ENCODE results near the gene GAREM2. TPM values are rescaled to one million over a fixed set of nuclear protein-coding genes. Genes with fewer than 3 reads are reported as not detected.

Gene GAREM2
- total RNA-seq, 1 experiment from 2014 or later, result 2.8 TPM

DNA sequence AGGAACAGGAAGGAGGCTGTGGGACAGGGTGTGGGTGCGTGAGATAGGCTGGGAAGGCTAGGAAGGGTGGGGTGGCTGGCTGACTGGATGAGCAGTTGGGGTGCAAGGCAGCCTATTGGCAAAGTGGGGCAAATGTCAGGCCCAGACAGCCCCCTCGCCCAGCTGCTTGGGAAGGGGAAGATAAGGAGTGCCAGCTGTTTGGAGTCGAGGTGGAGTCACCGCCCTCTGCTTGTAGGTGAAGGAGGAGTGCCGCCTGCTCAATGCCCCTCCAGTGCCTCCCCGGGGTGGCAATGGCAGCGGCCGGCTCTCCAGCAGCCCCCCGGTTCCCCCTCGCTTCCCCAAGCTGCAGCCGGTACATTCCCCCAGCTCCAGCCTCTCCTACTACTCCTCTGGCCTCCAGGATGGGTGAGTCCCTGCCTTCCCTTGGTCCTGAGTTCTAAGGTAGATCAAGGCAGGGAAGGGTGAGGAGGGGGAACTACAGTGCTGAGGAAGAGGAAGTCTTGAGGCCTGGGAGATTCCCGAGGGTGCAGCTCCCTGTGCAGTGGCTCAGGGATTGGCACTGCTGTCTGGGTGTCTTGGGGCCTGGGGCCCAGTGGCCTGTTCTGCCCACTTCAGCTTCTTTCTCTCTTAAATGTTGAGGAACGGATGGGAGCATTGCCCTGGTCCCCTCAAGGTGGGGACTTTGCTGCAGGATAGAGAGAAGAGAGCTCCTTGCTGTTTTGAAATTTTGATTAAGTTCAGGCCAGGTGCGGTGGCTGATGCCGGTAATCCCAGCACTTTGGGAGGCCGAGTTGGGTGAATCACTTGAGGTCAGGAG, 13.3 kb downstream of the GAREM2 start:
- no peaks in the 10 kb centered on the region for H3K27me3 ChIP-seq (replicated peaks; ENCODE audit: insufficient read depth, low read depth, low read length, poor library complexity)
- intact Hi-C loops (cut with micrococcal nuclease; ENCODE audit: unreplicated experiment), result no loop called here
- CTCF ChIA-PET, result no interaction called here
- TF ChIP-seq, protein P1, sequence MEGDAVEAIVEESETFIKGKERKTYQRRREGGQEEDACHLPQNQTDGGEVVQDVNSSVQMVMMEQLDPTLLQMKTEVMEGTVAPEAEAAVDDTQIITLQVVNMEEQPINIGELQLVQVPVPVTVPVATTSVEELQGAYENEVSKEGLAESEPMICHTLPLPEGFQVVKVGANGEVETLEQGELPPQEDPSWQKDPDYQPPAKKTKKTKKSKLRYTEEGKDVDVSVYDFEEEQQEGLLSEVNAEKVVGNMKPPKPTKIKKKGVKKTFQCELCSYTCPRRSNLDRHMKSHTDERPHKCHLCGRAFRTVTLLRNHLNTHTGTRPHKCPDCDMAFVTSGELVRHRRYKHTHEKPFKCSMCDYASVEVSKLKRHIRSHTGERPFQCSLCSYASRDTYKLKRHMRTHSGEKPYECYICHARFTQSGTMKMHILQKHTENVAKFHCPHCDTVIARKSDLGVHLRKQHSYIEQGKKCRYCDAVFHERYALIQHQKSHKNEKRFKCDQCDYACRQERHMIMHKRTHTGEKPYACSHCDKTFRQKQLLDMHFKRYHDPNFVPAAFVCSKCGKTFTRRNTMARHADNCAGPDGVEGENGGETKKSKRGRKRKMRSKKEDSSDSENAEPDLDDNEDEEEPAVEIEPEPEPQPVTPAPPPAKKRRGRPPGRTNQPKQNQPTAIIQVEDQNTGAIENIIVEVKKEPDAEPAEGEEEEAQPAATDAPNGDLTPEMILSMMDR (conservative IDR thresholded peaks at IDR 0.05; ENCODE audit: low read depth, low read length), result no peak
- no peak for TF ChIP-seq EZH2 (IDR thresholded peaks at IDR 0.05; ENCODE audit: borderline replicate concordance, low read depth, low read length, poor library complexity, severe bottlenecking)
- H3K4me1 ChIP-seq (ENCODE audit: insufficient read depth, low read length, poor library complexity, severe bottlenecking), result no peaks in the 10 kb centered on the region
- H3K9me3 ChIP-seq (ENCODE audit: low read depth, low read length, poor library complexity, severe bottlenecking), result no peaks in the 10 kb centered on the region
- H3K4me3 ChIP-seq (ENCODE audit: low read depth, low read length, poor library complexity, severe bottlenecking), result no peak overlapping the region
- no peak overlapping the region for H3K27ac ChIP-seq (ENCODE audit: low read depth, low read length, poor library complexity, severe bottlenecking)
- POLR2A ChIA-PET (ENCODE audit: low non-redundant PET), result no interaction called here
- H3K36me3 ChIP-seq (ENCODE audit: insufficient read depth, low read length, poor library complexity, severe bottlenecking), result peaks cover 5% of the 10 kb centered on the region
- no peak for DNase-seq (ENCODE audit: low spot score)
- BruUV-seq (replicated peaks), result no TSS peak

DNA sequence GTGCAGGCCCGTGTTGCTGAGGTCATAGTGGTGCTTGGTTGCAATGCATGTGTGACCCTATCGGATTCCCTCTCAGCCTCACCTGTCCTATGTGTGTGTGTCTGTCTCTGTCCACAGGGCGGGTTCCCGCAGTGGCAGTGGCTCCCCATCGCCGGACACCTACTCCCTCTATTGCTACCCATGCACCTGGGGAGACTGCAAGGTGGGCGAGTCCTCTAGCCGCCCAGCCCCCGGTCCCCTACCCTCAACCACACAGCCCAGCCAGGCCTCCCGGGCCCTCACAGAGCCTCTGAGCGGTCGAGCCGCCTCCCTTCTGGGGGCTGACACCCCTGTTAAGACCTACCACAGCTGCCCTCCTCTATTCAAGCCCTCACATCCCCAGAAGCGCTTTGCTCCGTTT, 14.2 kb downstream of the GAREM2 start:
- POLR2A ChIA-PET (ENCODE audit: low non-redundant PET), result no interaction called here
- no peak overlapping the region for H3K4me3 ChIP-seq (ENCODE audit: low read depth, low read length, poor library complexity, severe bottlenecking)
- H3K27me3 ChIP-seq (replicated peaks; ENCODE audit: insufficient read depth, low read depth, low read length, poor library complexity), result no peaks in the 10 kb centered on the region
- H3K36me3 ChIP-seq (ENCODE audit: insufficient read depth, low read length, poor library complexity, severe bottlenecking), result peaks cover 13% of the 10 kb centered on the region
- H3K9me3 ChIP-seq (ENCODE audit: low read depth, low read length, poor library complexity, severe bottlenecking), result no peaks in the 10 kb centered on the region
- H3K4me1 ChIP-seq (ENCODE audit: insufficient read depth, low read length, poor library complexity, severe bottlenecking), result no peaks in the 10 kb centered on the region
- no peak overlapping the region for H3K27ac ChIP-seq (ENCODE audit: low read depth, low read length, poor library complexity, severe bottlenecking)
- intact Hi-C loops (cut with micrococcal nuclease; ENCODE audit: unreplicated experiment), result no loop called here
- BruUV-seq (replicated peaks), result no TSS peak
- DNase-seq (ENCODE audit: low spot score), result no peak
- CTCF ChIA-PET, result no interaction called here
- no peak for TF ChIP-seq EZH2 (IDR thresholded peaks at IDR 0.05; ENCODE audit: borderline replicate concordance, low read depth, low read length, poor library complexity, severe bottlenecking)
- TF ChIP-seq, protein P1 (conservative IDR thresholded peaks at IDR 0.05; ENCODE audit: low read depth, low read length), result no peak

DNA sequence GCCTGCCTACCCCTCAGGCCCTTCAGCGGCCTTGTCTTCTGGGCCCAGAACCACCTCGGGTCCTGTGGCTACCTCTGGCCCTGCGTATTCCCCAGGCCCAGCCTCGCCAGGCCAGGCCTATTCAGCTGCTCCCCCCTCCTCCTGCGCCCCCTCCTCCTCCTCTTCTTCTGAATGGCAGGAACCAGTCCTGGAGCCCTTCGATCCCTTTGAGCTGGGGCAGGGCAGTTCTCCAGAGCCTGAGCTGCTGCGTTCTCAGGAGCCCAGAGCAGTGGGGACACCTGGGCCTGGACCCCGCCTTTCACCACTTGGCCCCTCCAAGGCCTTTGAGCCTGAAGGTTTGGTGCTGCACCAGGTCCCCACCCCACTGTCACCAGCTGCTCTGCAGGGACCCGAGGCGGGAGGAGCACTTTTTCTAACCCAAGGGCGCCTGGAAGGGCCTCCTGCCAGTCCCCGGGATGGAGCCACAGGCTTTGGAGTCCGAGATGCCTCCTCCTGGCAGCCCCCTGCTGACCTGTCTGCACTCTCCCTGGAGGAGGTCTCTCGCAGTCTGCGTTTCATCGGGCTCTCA, 14.7 kb downstream of the GAREM2 start:
- ChIA-PET CTCF (no interaction called here), POLR2A (ENCODE audit: low non-redundant PET) (no interaction called here)
- no peaks in the 10 kb centered on the region for H3K27me3 ChIP-seq (replicated peaks; ENCODE audit: insufficient read depth, low read depth, low read length, poor library complexity)
- no peaks in the 10 kb centered on the region for H3K4me1 ChIP-seq (ENCODE audit: insufficient read depth, low read length, poor library complexity, severe bottlenecking)
- DNase-seq (ENCODE audit: low spot score), result no peak
- no peak overlapping the region for H3K27ac ChIP-seq (ENCODE audit: low read depth, low read length, poor library complexity, severe bottlenecking)
- peaks cover 14% of the 10 kb centered on the region for H3K36me3 ChIP-seq (ENCODE audit: insufficient read depth, low read length, poor library complexity, severe bottlenecking)
- intact Hi-C loops (cut with micrococcal nuclease; ENCODE audit: unreplicated experiment), result no loop called here
- BruUV-seq (replicated peaks), result no TSS peak
- TF ChIP-seq, protein P1 (conservative IDR thresholded peaks at IDR 0.05; ENCODE audit: low read depth, low read length), result no peak
- no peak for TF ChIP-seq EZH2 (IDR thresholded peaks at IDR 0.05; ENCODE audit: borderline replicate concordance, low read depth, low read length, poor library complexity, severe bottlenecking)
- H3K9me3 ChIP-seq (ENCODE audit: low read depth, low read length, poor library complexity, severe bottlenecking), result no peaks in the 10 kb centered on the region
- H3K4me3 ChIP-seq (ENCODE audit: low read depth, low read length, poor library complexity, severe bottlenecking), result no peak overlapping the region

Measured in A673 (cell line).